Stimulated activated naive CD8-positive, alpha-beta T cell treated with anti-CD3 and anti-CD28 coated beads, Interleukin-15, Interleukin-2, amounts not matched to agents 100 U/mL and 50 U/mL, for 24 hours (primary cell): ENCODE data around the gene MORN5.

ENCODE experiments used
- ATAC-seq: fragments of 150-1000 bp; cut with Tn5 transposase; one replicate; pipeline ENCODE4 v1.10.0; 2021
- DNase-seq: peaks from one replicate; pipeline ENCODE4 v3.0.0; 2021

The MORN5 gene

GRCh38 chr9:122125158-122125508, 34.6 kb upstream of the MORN5 start:
- peak; percentile 78 for ATAC-seq
- DNase-seq: peak; percentile 84

- ATAC-seq: no peak
These were observed 34.0 kb upstream of the MORN5 start for GRCh38 chr9:122125509-122126330.

GRCh38 chr9:122126331-122127261, 33.1 kb upstream of the MORN5 start:
- DNase-seq: no peak
- no peak for ATAC-seq

More at GRCh38 chr9:122125509-122126330, 34.0 kb upstream of the MORN5 start:
- no peak for DNase-seq

- ATAC-seq (peak; percentile 28), DNase-seq (peak; percentile 38)
These were observed 32.3 kb upstream of the MORN5 start for GRCh38 chr9:122127396-122127798.

- DNase-seq (no peak), ATAC-seq (no peak)
These were observed 31.4 kb upstream of the MORN5 start for GRCh38 chr9:122128007-122128968.

GRCh38 chr9:122128969-122129343, 30.8 kb upstream of the MORN5 start:
- no peak for ATAC-seq
- no peak for DNase-seq

- ATAC-seq (no peak), DNase-seq (no peak)
These were observed 29.7 kb upstream of the MORN5 start for GRCh38 chr9:122129969-122130368.

- DNase-seq (no peak), ATAC-seq (no peak)
These were observed 28.9 kb upstream of the MORN5 start for GRCh38 chr9:122130837-122131236.

- ATAC-seq (no peak), DNase-seq (no peak)
These were observed 28.2 kb upstream of the MORN5 start for GRCh38 chr9:122131401-122132001.

GRCh38 chr9:122132539-122132938, 27.2 kb upstream of the MORN5 start:
- DNase-seq (no peak), ATAC-seq (no peak)

GRCh38 chr9:122133263-122133983, 26.3 kb upstream of the MORN5 start:
- ATAC-seq (no peak), DNase-seq (no peak)

- no peak for DNase-seq
- no peak for ATAC-seq
These were observed 25.6 kb upstream of the MORN5 start for GRCh38 chr9:122133984-122134535.

GRCh38 chr9:122134822-122135528, 24.7 kb upstream of the MORN5 start:
- ATAC-seq (no peak), DNase-seq (no peak)

- ATAC-seq (no peak), DNase-seq (no peak)
These were observed 24.2 kb upstream of the MORN5 start for GRCh38 chr9:122135529-122135859.

- ATAC-seq: no peak
- no peak for DNase-seq
These were observed 21.0 kb upstream of the MORN5 start for GRCh38 chr9:122138560-122139268.

- DNase-seq (no peak), ATAC-seq (no peak)
These were observed 19.1 kb upstream of the MORN5 start for GRCh38 chr9:122140368-122141193.

- no peak for ATAC-seq
These were observed 18.0 kb upstream of the MORN5 start for GRCh38 chr9:122141671-122142070.

GRCh38 chr9:122143296-122143695, 16.4 kb upstream of the MORN5 start:
- DNase-seq (no peak), ATAC-seq (no peak)

More at GRCh38 chr9:122141671-122142070, 18.0 kb upstream of the MORN5 start:
- no peak for DNase-seq
